ENCODE measurements around the gene E2F4.

E2F4 gene

GRCh38 chr16:67198238-67198734 is 6.3 kb downstream of the E2F4 start:
- H3K4me2 ChIP-seq (ENCODE audit: low read depth, low read length, poor library complexity, severe bottlenecking) = no peak overlapping the region
- H3F3A ChIP-seq (ENCODE audit: insufficient read depth) = no peaks in the 10 kb centered on the region
- peaks cover 11% of the 10 kb centered on the region for H3K79me2 ChIP-seq (ENCODE audit: insufficient read depth, low read length)
- no peaks in the 10 kb centered on the region for H4K20me1 ChIP-seq (ENCODE audit: low read depth, low read length)
- no peaks in the 10 kb centered on the region for H3K36me3 ChIP-seq (ENCODE audit: low read length)
- H3K27ac ChIP-seq (ENCODE audit: low read depth, low read length) = no peak overlapping the region
- H3K4me3 ChIP-seq (ENCODE audit: insufficient read depth, low read length, poor library complexity, severe bottlenecking) = no peak overlapping the region
- no peaks in the 10 kb centered on the region for H3K9me2 ChIP-seq (replicated peaks; ENCODE audit: insufficient read depth, low read length)
- no peaks in the 10 kb centered on the region for H3K9me3 ChIP-seq (ENCODE audit: insufficient read depth, low read length)
- no peaks in the 10 kb centered on the region for H3K27me3 ChIP-seq (ENCODE audit: low read length)
- H2AFZ ChIP-seq (ENCODE audit: low read depth, low read length, severe bottlenecking) = no peak overlapping the region
- no peak for TF ChIP-seq EZH2phosphoT487 (conservative IDR thresholded peaks at IDR 0.05; ENCODE audit: low read length)
- TF ChIP-seq CTCF (IDR thresholded peaks at IDR 0.05; ENCODE audit: insufficient read depth, low read length, poor library complexity, severe bottlenecking) = peak; percentile 71
- H3K9ac ChIP-seq (ENCODE audit: low read length) = no peak overlapping the region

- Histone ChIP-seq H2AFZ (ENCODE audit: low read depth, low read length, severe bottlenecking) (no peak within 1 kb of the TSS), H3K27me3 (ENCODE audit: low read length) (no peaks in the 10 kb centered on the region), H4K20me1 (ENCODE audit: low read depth, low read length) (no peaks in the 10 kb centered on the region), H3K79me2 (ENCODE audit: insufficient read depth, low read length) (peaks cover 2% of the 10 kb centered on the region; the same call in 1 of the 2 replicates), H3K9me2 (replicated peaks; ENCODE audit: insufficient read depth, low read length) (no peaks in the 10 kb centered on the region), H3F3A (ENCODE audit: insufficient read depth) (no peaks in the 10 kb centered on the region), H3K9me3 (ENCODE audit: insufficient read depth, low read length) (no peaks in the 10 kb centered on the region), H3K4me2 (ENCODE audit: low read depth, low read length, poor library complexity, severe bottlenecking) (no peak within 1 kb of the TSS), H3K27ac (ENCODE audit: low read depth, low read length) (no peak within 1 kb of the TSS), H3K4me3 (ENCODE audit: insufficient read depth, low read length, poor library complexity, severe bottlenecking) (no peak within 1 kb of the TSS), H3K36me3 (ENCODE audit: low read length) (no peaks in the 10 kb centered on the region), H3K9ac (ENCODE audit: low read length) (no peak within 1 kb of the TSS)
- TF ChIP-seq EZH2phosphoT487 (conservative IDR thresholded peaks at IDR 0.05; ENCODE audit: low read length) = no peak
- TF ChIP-seq CTCF (IDR thresholded peaks at IDR 0.05; ENCODE audit: insufficient read depth, low read length, poor library complexity, severe bottlenecking) = no peak
These were observed 7.3 kb downstream of the E2F4 start, which contains the start of gene ELMO3 for GRCh38 chr16:67199011-67199807. Gene ELMO3 (plus strand): TSS chr16:67199131. CDS start chr16:67199327, 196 bp downstream.

- H3K79me2 ChIP-seq (ENCODE audit: insufficient read depth, low read length) = no peaks in the 10 kb centered on the region
- TF ChIP-seq EZH2phosphoT487 (conservative IDR thresholded peaks at IDR 0.05; ENCODE audit: low read length) (no peak), CTCF (IDR thresholded peaks at IDR 0.05; ENCODE audit: insufficient read depth, low read length, poor library complexity, severe bottlenecking) (no peak)
- H3K27ac ChIP-seq (ENCODE audit: low read depth, low read length) = no peak overlapping the region
- H3K36me3 ChIP-seq (ENCODE audit: low read length) = no peaks in the 10 kb centered on the region
- H3K9ac ChIP-seq (ENCODE audit: low read length) = no peak overlapping the region
- no peaks in the 10 kb centered on the region for H4K20me1 ChIP-seq (ENCODE audit: low read depth, low read length)
- no peaks in the 10 kb centered on the region for H3K9me2 ChIP-seq (replicated peaks; ENCODE audit: insufficient read depth, low read length)
- no peak overlapping the region for H3K4me2 ChIP-seq (ENCODE audit: low read depth, low read length, poor library complexity, severe bottlenecking)
- H3K4me3 ChIP-seq (ENCODE audit: insufficient read depth, low read length, poor library complexity, severe bottlenecking) = no peak overlapping the region
- no peaks in the 10 kb centered on the region for H3F3A ChIP-seq (ENCODE audit: insufficient read depth)
- no peaks in the 10 kb centered on the region for H3K27me3 ChIP-seq (ENCODE audit: low read length)
- H3K9me3 ChIP-seq (ENCODE audit: insufficient read depth, low read length) = no peaks in the 10 kb centered on the region
- H2AFZ ChIP-seq (ENCODE audit: low read depth, low read length, severe bottlenecking) = no peak overlapping the region
These were observed 7.8 kb downstream of the E2F4 start for GRCh38 chr16:67199808-67200198.

Measured in SU-DHL-6 (cell line).